Stimulated activated naive CD8-positive, alpha-beta T cell treated with anti-CD3 and anti-CD28 coated beads, Interleukin-15, Interleukin-2, amounts not matched to agents 100 ng/mL and 50 ng/mL, for 24 hours (primary cell): ENCODE results near the gene MICAL3.

Source experiments
- H3K27ac Mint-ChIP-seq: one replicate; pipeline ENCODE4 v1.8.0; 2021; ENCODE audit warnings: mild to moderate bottlenecking, mixed read lengths
- H3K27me3 Mint-ChIP-seq: one replicate; pipeline ENCODE4 v1.8.0; 2021; ENCODE audit warnings: mixed read lengths
- H3K36me3 Mint-ChIP-seq: one replicate; pipeline ENCODE4 v1.8.0; 2021; ENCODE audit warnings: low read depth, mixed read lengths
- H3K4me1 Mint-ChIP-seq: one replicate; pipeline ENCODE4 v1.8.0; 2021; ENCODE audit warnings: low read depth, mixed read lengths
- H3K4me3 Mint-ChIP-seq: one replicate; pipeline ENCODE4 v1.8.0; 2021; ENCODE audit warnings: mild to moderate bottlenecking, mixed read lengths
- H3K9me3 Mint-ChIP-seq: one replicate; pipeline ENCODE4 v1.8.0; 2021; ENCODE audit warnings: mixed read lengths

Gene MICAL3

GRCh38 chr22:17893900-17894535 is 130.3 kb downstream of the MICAL3 start:
- Mint-ChIP-seq H3K36me3 (peaks cover 54% of the 10 kb centered on the region), H3K27me3 (no peaks in the 10 kb centered on the region), H3K27ac (no peak overlapping the region), H3K9me3 (no peaks in the 10 kb centered on the region), H3K4me1 (no peaks in the 10 kb centered on the region), H3K4me3 (no peak overlapping the region)

- Mint-ChIP-seq H3K9me3 (no peaks in the 10 kb centered on the region), H3K27ac (no peak overlapping the region), H3K4me1 (no peaks in the 10 kb centered on the region), H3K27me3 (no peaks in the 10 kb centered on the region), H3K36me3 (peaks cover 55% of the 10 kb centered on the region), H3K4me3 (no peak overlapping the region)
Measured at GRCh38 chr22:17892376-17892775, 132.0 kb downstream of the MICAL3 start.

- Mint-ChIP-seq H3K9me3 (no peaks in the 10 kb centered on the region), H3K4me3 (no peak overlapping the region), H3K36me3 (peaks cover 56% of the 10 kb centered on the region), H3K4me1 (no peaks in the 10 kb centered on the region), H3K27me3 (no peaks in the 10 kb centered on the region), H3K27ac (no peak overlapping the region)
Measured at GRCh38 chr22:17891481-17892167, 132.7 kb downstream of the MICAL3 start.

- H3K27ac Mint-ChIP-seq: no peak overlapping the region
- H3K27me3 Mint-ChIP-seq: no peaks in the 10 kb centered on the region
- no peaks in the 10 kb centered on the region for H3K4me1 Mint-ChIP-seq
- H3K9me3 Mint-ChIP-seq: no peaks in the 10 kb centered on the region
- H3K4me3 Mint-ChIP-seq: no peak overlapping the region
- peaks cover 55% of the 10 kb centered on the region for H3K36me3 Mint-ChIP-seq
Measured at GRCh38 chr22:17890892-17891291, 133.5 kb downstream of the MICAL3 start.

- Mint-ChIP-seq H3K27ac (peak overlapping the region; percentile 50), H3K9me3 (no peaks in the 10 kb centered on the region), H3K36me3 (peaks cover 60% of the 10 kb centered on the region), H3K4me1 (no peaks in the 10 kb centered on the region), H3K4me3 (no peak overlapping the region), H3K27me3 (no peaks in the 10 kb centered on the region)
Measured at GRCh38 chr22:17890245-17890671, 134.1 kb downstream of the MICAL3 start.

- Mint-ChIP-seq H3K27me3 (no peaks in the 10 kb centered on the region), H3K4me3 (no peak overlapping the region), H3K4me1 (no peaks in the 10 kb centered on the region), H3K36me3 (peaks cover 64% of the 10 kb centered on the region), H3K27ac (no peak overlapping the region), H3K9me3 (no peaks in the 10 kb centered on the region)
Measured at GRCh38 chr22:17888855-17889254, 135.5 kb downstream of the MICAL3 start.

GRCh38 chr22:17888439-17888838 is 135.9 kb downstream of the MICAL3 start:
- peaks cover 63% of the 10 kb centered on the region for H3K36me3 Mint-ChIP-seq
- H3K27me3 Mint-ChIP-seq: no peaks in the 10 kb centered on the region

GRCh38 chr22:17884893-17885292 is 139.5 kb downstream of the MICAL3 start:
- no peak overlapping the region for H3K4me3 Mint-ChIP-seq
- H3K27me3 Mint-ChIP-seq: no peaks in the 10 kb centered on the region
- H3K36me3 Mint-ChIP-seq: peaks cover 44% of the 10 kb centered on the region
- H3K9me3 Mint-ChIP-seq: no peaks in the 10 kb centered on the region
- H3K4me1 Mint-ChIP-seq: no peaks in the 10 kb centered on the region
- H3K27ac Mint-ChIP-seq: no peak overlapping the region

More at GRCh38 chr22:17888439-17888838, 135.9 kb downstream of the MICAL3 start:
- H3K4me3 Mint-ChIP-seq: no peak overlapping the region
- H3K27ac Mint-ChIP-seq: no peak overlapping the region
- no peaks in the 10 kb centered on the region for H3K9me3 Mint-ChIP-seq
- H3K4me1 Mint-ChIP-seq: no peaks in the 10 kb centered on the region

GRCh38 chr22:17884084-17884483 is 140.3 kb downstream of the MICAL3 start:
- no peaks in the 10 kb centered on the region for H3K27me3 Mint-ChIP-seq

GRCh38 chr22:17883356-17883755 is 141.0 kb downstream of the MICAL3 start:
- Mint-ChIP-seq H3K4me1 (no peaks in the 10 kb centered on the region), H3K27me3 (no peaks in the 10 kb centered on the region), H3K36me3 (peaks cover 50% of the 10 kb centered on the region), H3K9me3 (no peaks in the 10 kb centered on the region), H3K27ac (no peak overlapping the region), H3K4me3 (no peak overlapping the region)

More at GRCh38 chr22:17884084-17884483, 140.3 kb downstream of the MICAL3 start:
- no peaks in the 10 kb centered on the region for H3K9me3 Mint-ChIP-seq
- no peak overlapping the region for H3K4me3 Mint-ChIP-seq
- H3K27ac Mint-ChIP-seq: no peak overlapping the region
- peaks cover 48% of the 10 kb centered on the region for H3K36me3 Mint-ChIP-seq
- no peaks in the 10 kb centered on the region for H3K4me1 Mint-ChIP-seq

GRCh38 chr22:17882727-17883126 is 141.6 kb downstream of the MICAL3 start:
- no peaks in the 10 kb centered on the region for H3K4me1 Mint-ChIP-seq
- H3K27me3 Mint-ChIP-seq: no peaks in the 10 kb centered on the region
- no peak overlapping the region for H3K27ac Mint-ChIP-seq
- H3K36me3 Mint-ChIP-seq: peaks cover 48% of the 10 kb centered on the region
- H3K9me3 Mint-ChIP-seq: no peaks in the 10 kb centered on the region
- H3K4me3 Mint-ChIP-seq: no peak overlapping the region

- H3K9me3 Mint-ChIP-seq: no peaks in the 10 kb centered on the region
- H3K27ac Mint-ChIP-seq: no peak overlapping the region
- no peaks in the 10 kb centered on the region for H3K4me1 Mint-ChIP-seq
- H3K4me3 Mint-ChIP-seq: no peak overlapping the region
- H3K36me3 Mint-ChIP-seq: peaks cover 42% of the 10 kb centered on the region
- no peaks in the 10 kb centered on the region for H3K27me3 Mint-ChIP-seq
Measured at GRCh38 chr22:17882162-17882561, 142.2 kb downstream of the MICAL3 start.

GRCh38 chr22:17881366-17881765 is 143.0 kb downstream of the MICAL3 start:
- no peak overlapping the region for H3K27ac Mint-ChIP-seq
- no peaks in the 10 kb centered on the region for H3K4me1 Mint-ChIP-seq
- H3K9me3 Mint-ChIP-seq: no peaks in the 10 kb centered on the region
- no peaks in the 10 kb centered on the region for H3K27me3 Mint-ChIP-seq
- peaks cover 40% of the 10 kb centered on the region for H3K36me3 Mint-ChIP-seq
- H3K4me3 Mint-ChIP-seq: no peak overlapping the region

GRCh38 chr22:17880468-17880867 is 143.9 kb downstream of the MICAL3 start:
- H3K36me3 Mint-ChIP-seq: peaks cover 33% of the 10 kb centered on the region
- H3K27me3 Mint-ChIP-seq: no peaks in the 10 kb centered on the region
- no peak overlapping the region for H3K4me3 Mint-ChIP-seq
- H3K4me1 Mint-ChIP-seq: no peaks in the 10 kb centered on the region
- no peaks in the 10 kb centered on the region for H3K9me3 Mint-ChIP-seq
- H3K27ac Mint-ChIP-seq: no peak overlapping the region

GRCh38 chr22:17880020-17880419 is 144.3 kb downstream of the MICAL3 start:
- peaks cover 32% of the 10 kb centered on the region for H3K36me3 Mint-ChIP-seq
- H3K4me3 Mint-ChIP-seq: no peak overlapping the region
- H3K27ac Mint-ChIP-seq: no peak overlapping the region
- H3K9me3 Mint-ChIP-seq: no peaks in the 10 kb centered on the region
- no peaks in the 10 kb centered on the region for H3K27me3 Mint-ChIP-seq
- no peaks in the 10 kb centered on the region for H3K4me1 Mint-ChIP-seq

- no peaks in the 10 kb centered on the region for H3K4me1 Mint-ChIP-seq
- H3K4me3 Mint-ChIP-seq: no peak overlapping the region
- H3K27me3 Mint-ChIP-seq: no peaks in the 10 kb centered on the region
- H3K27ac Mint-ChIP-seq: no peak overlapping the region
- peaks cover 31% of the 10 kb centered on the region for H3K36me3 Mint-ChIP-seq
- no peaks in the 10 kb centered on the region for H3K9me3 Mint-ChIP-seq
Measured at GRCh38 chr22:17878941-17879340, 145.4 kb downstream of the MICAL3 start.
